ENCODE data around the gene BIN1. TPM values are rescaled to one million over a fixed set of nuclear protein-coding genes. Genes with fewer than 3 reads are reported as not detected.

Gene BIN1
- polyA plus RNA-seq, 2 donors, result 4.6 to 7.9 TPM

GRCh38 chr2:127011231-127011661 is 95.7 kb downstream of the BIN1 start:
- Histone ChIP-seq H3K9me3 (ENCODE audit: control insufficient read depth in 2 of 2, insufficient read depth in 1 of 2, low read depth in 1 of 2, low read length in 1 of 2) (no peaks in the 10 kb centered on the region), H3K27me3 (ENCODE audit: control insufficient read depth in 1 of 2, insufficient read depth in 2 of 2, low read length in 2 of 2) (peaks cover 3 to 6% of the 10 kb centered on the region in 2 donors), H3K4me3 (ENCODE audit: low read depth in 1 of 2, low read length in 2 of 2) (no peak overlapping the region), H3K27ac (ENCODE audit: low read depth in 2 of 2, low read length in 1 of 2) (no peak overlapping the region), H3K36me3 (ENCODE audit: control insufficient read depth in 2 of 2, insufficient read depth in 2 of 2, low read length in 1 of 2) (no peaks in the 10 kb centered on the region), H3K4me1 (ENCODE audit: control insufficient read depth in 2 of 2, insufficient read depth in 2 of 2, low read length in 1 of 2) (peaks cover 0 to 2% of the 10 kb centered on the region in 2 donors)
- WGBS, 2 donors, result 70 to 71% methylated on average over 2 of the region's 2 CpGs

GRCh38 chr2:127008265-127009015 is 98.5 kb downstream of the BIN1 start:
- Histone ChIP-seq H3K27ac (ENCODE audit: low read depth in 2 of 2, low read length in 1 of 2) (no peak overlapping the region), H3K36me3 (ENCODE audit: control insufficient read depth in 2 of 2, insufficient read depth in 2 of 2, low read length in 1 of 2) (no peaks in the 10 kb centered on the region), H3K4me3 (ENCODE audit: low read depth in 1 of 2, low read length in 2 of 2) (no peak overlapping the region), H3K9me3 (ENCODE audit: control insufficient read depth in 2 of 2, insufficient read depth in 1 of 2, low read depth in 1 of 2, low read length in 1 of 2) (no peaks in the 10 kb centered on the region), H3K27me3 (ENCODE audit: control insufficient read depth in 1 of 2, insufficient read depth in 2 of 2, low read length in 2 of 2) (peaks cover 2 to 3% of the 10 kb centered on the region in 2 donors), H3K4me1 (ENCODE audit: control insufficient read depth in 2 of 2, insufficient read depth in 2 of 2, low read length in 1 of 2) (no peaks in the 10 kb centered on the region)
- 85 to 87% methylated on average over 5 of the region's 5 CpGs for WGBS, 2 donors

- no peaks in the 10 kb centered on the region for H3K4me1 ChIP-seq (ENCODE audit: control insufficient read depth in 2 of 2, insufficient read depth in 2 of 2, low read length in 1 of 2)
- H3K36me3 ChIP-seq (ENCODE audit: control insufficient read depth in 2 of 2, insufficient read depth in 2 of 2, low read length in 1 of 2), result no peaks in the 10 kb centered on the region
- no peak overlapping the region for H3K4me3 ChIP-seq (ENCODE audit: low read depth in 1 of 2, low read length in 2 of 2)
- H3K27me3 ChIP-seq (ENCODE audit: control insufficient read depth in 1 of 2, insufficient read depth in 2 of 2, low read length in 2 of 2), result peaks cover 0 to 3% of the 10 kb centered on the region in 2 donors
- no peaks in the 10 kb centered on the region for H3K9me3 ChIP-seq (ENCODE audit: control insufficient read depth in 2 of 2, insufficient read depth in 1 of 2, low read depth in 1 of 2, low read length in 1 of 2)
- H3K27ac ChIP-seq (ENCODE audit: low read depth in 2 of 2, low read length in 1 of 2), result no peak overlapping the region
- WGBS, 2 donors, result 61 to 71% methylated on average over 3 of the region's 3 CpGs
These were observed 99.3 kb downstream of the BIN1 start for GRCh38 chr2:127007652-127008051.

GRCh38 chr2:127006962-127007361 is 100.0 kb downstream of the BIN1 start:
- WGBS, 2 donors, result 76 to 79% methylated on average over 4 of the region's 4 CpGs
- Histone ChIP-seq H3K36me3 (ENCODE audit: control insufficient read depth in 2 of 2, insufficient read depth in 2 of 2, low read length in 1 of 2) (no peaks in the 10 kb centered on the region), H3K4me3 (ENCODE audit: low read depth in 1 of 2, low read length in 2 of 2) (no peak overlapping the region)

GRCh38 chr2:127004893-127005600 is 101.9 kb downstream of the BIN1 start:
- H3K27me3 ChIP-seq (ENCODE audit: control insufficient read depth in 1 of 2, insufficient read depth in 2 of 2, low read length in 2 of 2), result no peaks in the 10 kb centered on the region
- H3K36me3 ChIP-seq (ENCODE audit: control insufficient read depth in 2 of 2, insufficient read depth in 2 of 2, low read length in 1 of 2), result no peaks in the 10 kb centered on the region
- no peaks in the 10 kb centered on the region for H3K9me3 ChIP-seq (ENCODE audit: control insufficient read depth in 2 of 2, insufficient read depth in 1 of 2, low read depth in 1 of 2, low read length in 1 of 2)
- H3K4me3 ChIP-seq (ENCODE audit: low read depth in 1 of 2, low read length in 2 of 2), result no peak overlapping the region
- H3K4me1 ChIP-seq (ENCODE audit: control insufficient read depth in 2 of 2, insufficient read depth in 2 of 2, low read length in 1 of 2), result no peaks in the 10 kb centered on the region
- WGBS, 2 donors, result 89 to 92% methylated on average over 6 of the region's 6 CpGs
- no peak overlapping the region for H3K27ac ChIP-seq (ENCODE audit: low read depth in 2 of 2, low read length in 1 of 2)

More at GRCh38 chr2:127006962-127007361, 100.0 kb downstream of the BIN1 start:
- peaks cover 0 to 3% of the 10 kb centered on the region in 2 donors for H3K27me3 ChIP-seq (ENCODE audit: control insufficient read depth in 1 of 2, insufficient read depth in 2 of 2, low read length in 2 of 2)
- H3K9me3 ChIP-seq (ENCODE audit: control insufficient read depth in 2 of 2, insufficient read depth in 1 of 2, low read depth in 1 of 2, low read length in 1 of 2), result no peaks in the 10 kb centered on the region
- H3K4me1 ChIP-seq (ENCODE audit: control insufficient read depth in 2 of 2, insufficient read depth in 2 of 2, low read length in 1 of 2), result no peaks in the 10 kb centered on the region
- H3K27ac ChIP-seq (ENCODE audit: low read depth in 2 of 2, low read length in 1 of 2), result no peak overlapping the region

GRCh38 chr2:127003070-127003800 is 103.7 kb downstream of the BIN1 start:
- no peak overlapping the region for H3K4me3 ChIP-seq (ENCODE audit: low read depth in 1 of 2, low read length in 2 of 2)
- no peaks in the 10 kb centered on the region for H3K4me1 ChIP-seq (ENCODE audit: control insufficient read depth in 2 of 2, insufficient read depth in 2 of 2, low read length in 1 of 2)
- H3K9me3 ChIP-seq (ENCODE audit: control insufficient read depth in 2 of 2, insufficient read depth in 1 of 2, low read depth in 1 of 2, low read length in 1 of 2), result no peaks in the 10 kb centered on the region
- no peaks in the 10 kb centered on the region for H3K27me3 ChIP-seq (ENCODE audit: control insufficient read depth in 1 of 2, insufficient read depth in 2 of 2, low read length in 2 of 2)
- H3K27ac ChIP-seq (ENCODE audit: low read depth in 2 of 2, low read length in 1 of 2), result no peak overlapping the region
- 85 to 89% methylated on average over 9 of the region's 9 CpGs for WGBS, 2 donors
- H3K36me3 ChIP-seq (ENCODE audit: control insufficient read depth in 2 of 2, insufficient read depth in 2 of 2, low read length in 1 of 2), result no peaks in the 10 kb centered on the region

GRCh38 chr2:127001751-127002150 is 105.2 kb downstream of the BIN1 start:
- Histone ChIP-seq H3K4me1 (ENCODE audit: control insufficient read depth in 2 of 2, insufficient read depth in 2 of 2, low read length in 1 of 2) (no peaks in the 10 kb centered on the region), H3K36me3 (ENCODE audit: control insufficient read depth in 2 of 2, insufficient read depth in 2 of 2, low read length in 1 of 2) (no peaks in the 10 kb centered on the region), H3K9me3 (ENCODE audit: control insufficient read depth in 2 of 2, insufficient read depth in 1 of 2, low read depth in 1 of 2, low read length in 1 of 2) (no peaks in the 10 kb centered on the region), H3K27ac (ENCODE audit: low read depth in 2 of 2, low read length in 1 of 2) (no peak overlapping the region), H3K27me3 (ENCODE audit: control insufficient read depth in 1 of 2, insufficient read depth in 2 of 2, low read length in 2 of 2) (no peaks in the 10 kb centered on the region), H3K4me3 (ENCODE audit: low read depth in 1 of 2, low read length in 2 of 2) (no peak overlapping the region)
- 60 to 84% methylated on average over 5 of the region's 5 CpGs for WGBS, 2 donors

- 71% methylated on average over 5 of the region's 5 CpGs for WGBS, 2 donors
- Histone ChIP-seq H3K9me3 (ENCODE audit: control insufficient read depth in 2 of 2, insufficient read depth in 1 of 2, low read depth in 1 of 2, low read length in 1 of 2) (no peaks in the 10 kb centered on the region), H3K4me1 (ENCODE audit: control insufficient read depth in 2 of 2, insufficient read depth in 2 of 2, low read length in 1 of 2) (no peaks in the 10 kb centered on the region), H3K36me3 (ENCODE audit: control insufficient read depth in 2 of 2, insufficient read depth in 2 of 2, low read length in 1 of 2) (no peaks in the 10 kb centered on the region), H3K27ac (ENCODE audit: low read depth in 2 of 2, low read length in 1 of 2) (no peak overlapping the region), H3K27me3 (ENCODE audit: control insufficient read depth in 1 of 2, insufficient read depth in 2 of 2, low read length in 2 of 2) (no peaks in the 10 kb centered on the region), H3K4me3 (ENCODE audit: low read depth in 1 of 2, low read length in 2 of 2) (no peak overlapping the region)
These were observed 106.0 kb downstream of the BIN1 start for GRCh38 chr2:127000937-127001336.

GRCh38 chr2:127000194-127000593 is 106.8 kb downstream of the BIN1 start:
- Histone ChIP-seq H3K4me1 (ENCODE audit: control insufficient read depth in 2 of 2, insufficient read depth in 2 of 2, low read length in 1 of 2) (no peaks in the 10 kb centered on the region), H3K27ac (ENCODE audit: low read depth in 2 of 2, low read length in 1 of 2) (no peak overlapping the region), H3K9me3 (ENCODE audit: control insufficient read depth in 2 of 2, insufficient read depth in 1 of 2, low read depth in 1 of 2, low read length in 1 of 2) (no peaks in the 10 kb centered on the region), H3K27me3 (ENCODE audit: control insufficient read depth in 1 of 2, insufficient read depth in 2 of 2, low read length in 2 of 2) (no peaks in the 10 kb centered on the region), H3K4me3 (ENCODE audit: low read depth in 1 of 2, low read length in 2 of 2) (no peak overlapping the region), H3K36me3 (ENCODE audit: control insufficient read depth in 2 of 2, insufficient read depth in 2 of 2, low read length in 1 of 2) (no peaks in the 10 kb centered on the region)
- WGBS, 2 donors, result 76 to 77% methylated on average over 3 of the region's 3 CpGs
